PC-9 (cell line): ENCODE measurements around the gene B4GALT1. TPM values are rescaled to one million over a fixed set of nuclear protein-coding genes. Genes with fewer than 3 reads are reported as not detected.

Source experiments
- BruUV-seq: library from RNA; stranded (reverse); fragments of 400-500 nt; replicated peaks from 2 replicates; lab custom pipeline; 2021; lab: Mats Ljungman, UMichigan
- CTCF ChIA-PET: fragments of 300-600 bp; sonication (Branson Sonifier 250); formaldehyde crosslinking; loops from one replicate; lab custom pipeline; 2022; ENCODE audit warnings: antibody characterized with exemption; lab: Charles Lee
- POLR2A ChIA-PET: fragments of 300-600 bp; sonication (Branson Sonifier 250); formaldehyde crosslinking; loops from one replicate; lab custom pipeline; 2022; ENCODE audit warnings: antibody characterized with exemption; ENCODE audit not compliant: unreplicated experiment; lab: Charles Lee
- DNase-seq, 2 experiments: peaks; one replicate each; pipeline versions ENCODE4 v3.0.0 to v3.0.0-alpha.2; 2015 to 2022; ENCODE audit warnings: mixed read lengths in 1 of 2
- H2AFZ ChIP-seq: fragments of 200-600 bp; sonication (generic); 2 replicates; pipeline ENCODE4 v1.8.1; 2017; ENCODE audit warnings: antibody characterized with exemption
- H3F3A ChIP-seq: fragments of 200-600 bp; sonication (generic); 2 replicates; pipeline ENCODE4 v1.8.1; 2017; ENCODE audit warnings: antibody characterized with exemption, mild to moderate bottlenecking, low read depth; ENCODE audit not compliant: insufficient read depth
- H3K27ac ChIP-seq: fragments of 200-600 bp; sonication (generic); 2 replicates; pipeline ENCODE4 v1.6.1; 2016; ENCODE audit warnings: mixed run types
- H3K27me3 ChIP-seq: fragments of 200-600 bp; sonication (generic); 2 replicates; pipeline ENCODE4 v1.6.1; 2016; ENCODE audit warnings: low read depth, mixed run types; ENCODE audit not compliant: insufficient read depth
- H3K36me3 ChIP-seq: fragments of 200-600 bp; sonication (generic); 2 replicates; pipeline ENCODE4 v1.6.1; 2016; ENCODE audit warnings: low read depth, mixed run types
- H3K4me1 ChIP-seq: fragments of 200-600 bp; sonication (generic); replicated peaks from 2 replicates; pipeline ENCODE4 v1.6.1; 2016; ENCODE audit warnings: mixed run types; ENCODE audit not compliant: insufficient read depth
- H3K4me2 ChIP-seq: fragments of 200-600 bp; sonication (generic); 2 replicates; pipeline ENCODE4 v1.6.1; 2017; ENCODE audit warnings: mixed run types
- H3K4me3 ChIP-seq: fragments of 200-600 bp; sonication (generic); 2 replicates; pipeline ENCODE4 v1.6.1; 2016; ENCODE audit warnings: mixed run types
- H3K79me2 ChIP-seq: fragments of 200-600 bp; sonication (generic); 2 replicates; pipeline ENCODE4 v1.6.1; 2017; ENCODE audit warnings: low read depth, mixed run types
- H3K9me2 ChIP-seq: fragments of 200-600 bp; sonication (generic); 2 replicates; pipeline ENCODE4 v1.8.1; 2017; ENCODE audit warnings: mild to moderate bottlenecking; ENCODE audit not compliant: insufficient read depth
- H3K9me3 ChIP-seq: fragments of 200-600 bp; sonication (generic); 2 replicates; pipeline ENCODE4 v1.8.1; 2016; ENCODE audit warnings: low read depth; ENCODE audit not compliant: insufficient read depth
- H4K20me1 ChIP-seq: fragments of 200-600 bp; sonication (generic); 2 replicates; pipeline ENCODE4 v1.8.1; 2017; ENCODE audit not compliant: insufficient read depth
- CTCF ChIP-seq: fragments of 200-600 bp; sonication (generic); conservative IDR thresholded peaks from 2 replicates; pipeline ENCODE4 v1.6.1; 2017; ENCODE audit warnings: mixed run types, antibody characterized with exemption, mild to moderate bottlenecking, moderate library complexity
- EZH2 ChIP-seq: fragments of 200-600 bp; sonication (generic); IDR thresholded peaks from 2 replicates; pipeline ENCODE4 v1.8.0; 2017; ENCODE audit warnings: antibody characterized with exemption, low read depth
- intact Hi-C: fragments of 100-400 bp; cut with micrococcal nuclease; formaldehyde crosslinking; loops from one replicate; pipeline ENCODE4 v1.10.0; 2022; ENCODE audit not compliant: unreplicated experiment
- total RNA-seq: library from RNA; stranded (reverse); gene quantifications from 2 replicates; pipeline ENCODE4 v1.2.3, GENCODE V29; 2021

The B4GALT1 gene
- total RNA-seq, 1 experiment from 2014 or later = 87.2 TPM

GRCh38 chr9:33135470-33135958 lies 31.6 kb downstream of the B4GALT1 start:
- Histone ChIP-seq H3K36me3 (no peaks in the 10 kb centered on the region; the same call in 1 of the 2 replicates), H3K4me1 (peaks cover 35% of the 10 kb centered on the region), H3K9me3 (no peaks in the 10 kb centered on the region), H3K27ac (no peak overlapping the region), H3K4me2 (no peak overlapping the region), H2AFZ (no peak overlapping the region), H3K9me2 (no peaks in the 10 kb centered on the region), H3K27me3 (no peaks in the 10 kb centered on the region), H3K79me2 (peaks cover 53% of the 10 kb centered on the region), H4K20me1 (no peaks in the 10 kb centered on the region), H3K4me3 (no peak overlapping the region), H3F3A (peaks cover 21% of the 10 kb centered on the region; the same call in 1 of the 2 replicates)
- intact Hi-C loops = no loop called here
- no TSS peak for BruUV-seq
- ChIA-PET POLR2A (no interaction called here), CTCF (no interaction called here)
- TF ChIP-seq CTCF (no peak), EZH2 (no peak)
- DNase-seq = no peak

- H2AFZ ChIP-seq = no peak overlapping the region
- CTCF ChIA-PET = no interaction called here
- peaks cover 21% of the 10 kb centered on the region; the same call in 1 of the 2 replicates for H3F3A ChIP-seq
- H3K4me2 ChIP-seq = no peak overlapping the region
- H4K20me1 ChIP-seq = no peaks in the 10 kb centered on the region
- intact Hi-C loops = no loop called here
- no peak for TF ChIP-seq CTCF
- no peak for TF ChIP-seq EZH2
- H3K36me3 ChIP-seq = no peaks in the 10 kb centered on the region; the same call in 1 of the 2 replicates
- no peaks in the 10 kb centered on the region for H3K27me3 ChIP-seq
- DNase-seq = no peak
- no peaks in the 10 kb centered on the region for H3K9me2 ChIP-seq
- H3K9me3 ChIP-seq = no peaks in the 10 kb centered on the region
- H3K4me1 ChIP-seq = peaks cover 38% of the 10 kb centered on the region
- POLR2A ChIA-PET = no interaction called here
- H3K27ac ChIP-seq = no peak overlapping the region
- no TSS peak for BruUV-seq
- H3K79me2 ChIP-seq = peaks cover 50% of the 10 kb centered on the region
- H3K4me3 ChIP-seq = no peak overlapping the region
These were observed 32.1 kb downstream of the B4GALT1 start for GRCh38 chr9:33135031-33135461.

- ChIA-PET POLR2A (no interaction called here), CTCF (no interaction called here)
- Histone ChIP-seq H3K4me2 (no peak overlapping the region), H3K4me1 (peaks cover 49% of the 10 kb centered on the region), H3K4me3 (no peak overlapping the region), H2AFZ (no peak overlapping the region), H3K9me2 (no peaks in the 10 kb centered on the region), H3K79me2 (peaks cover 41% of the 10 kb centered on the region), H3K36me3 (no peaks in the 10 kb centered on the region; the same call in 1 of the 2 replicates), H3K27me3 (no peaks in the 10 kb centered on the region), H3K27ac (no peak overlapping the region), H3F3A (peaks cover 32% of the 10 kb centered on the region), H3K9me3 (no peaks in the 10 kb centered on the region), H4K20me1 (no peaks in the 10 kb centered on the region)
- DNase-seq = no peak
- TF ChIP-seq EZH2 (no peak), CTCF (no peak)
- no TSS peak for BruUV-seq
- intact Hi-C loops = no loop called here
These were observed 34.0 kb downstream of the B4GALT1 start for GRCh38 chr9:33133186-33133585.
